Measurements from ENCODE around the gene AP2M1.
"Not testable (repeated sequence)": the region's sequence is repeated elsewhere in the genome, so short reads cannot be mapped to it uniquely, and the experiment has no call there.

Gene AP2M1

GRCh38 chr3:184158404-184158803 is 16.3 kb upstream of the AP2M1 start:
- no peak for DNase-seq

- no peak for DNase-seq
These were observed 14.2 kb upstream of the AP2M1 start for GRCh38 chr3:184160456-184160855.

GRCh38 chr3:184162571-184163070 is 12.0 kb upstream of the AP2M1 start:
- not testable (repeated sequence) for DNase-seq

GRCh38 chr3:184164648-184165330 is 9.9 kb upstream of the AP2M1 start:
- DNase-seq = no peak

- no peak for DNase-seq
These were observed 9.1 kb upstream of the AP2M1 start for GRCh38 chr3:184165543-184165942.

- no peak for DNase-seq
These were observed 8.0 kb upstream of the AP2M1 start for GRCh38 chr3:184166671-184167070.

- no peak for DNase-seq
These were observed 6.9 kb upstream of the AP2M1 start for GRCh38 chr3:184167786-184168185.

GRCh38 chr3:184168363-184169120 is 6.1 kb upstream of the AP2M1 start:
- no peak for DNase-seq

GRCh38 chr3:184169896-184170875 is 4.5 kb upstream of the AP2M1 start:
- no peak for DNase-seq

- no peak for DNase-seq
These were observed 3.1 kb upstream of the AP2M1 start for GRCh38 chr3:184171562-184171961.

GRCh38 chr3:184172681-184173373 is 1.8 kb upstream of the AP2M1 start:
- DNase-seq = no peak

GRCh38 chr3:184173374-184173722 is 1.3 kb upstream of the AP2M1 start:
- DNase-seq = no peak

- DNase-seq = no peak
These were observed 390 bp upstream of the AP2M1 start for GRCh38 chr3:184174284-184174645.

GRCh38 chr3:184175506-184175905 is 851 bp downstream of the AP2M1 start:
- DNase-seq = no peak

GRCh38 chr3:184175981-184176376 is 1.3 kb downstream of the AP2M1 start:
- no peak for DNase-seq

- DNase-seq = peak in 1 of 2 donors; percentile 18
These were observed 2.0 kb downstream of the AP2M1 start for GRCh38 chr3:184176377-184177330.

GRCh38 chr3:184177331-184177731 is 2.7 kb downstream of the AP2M1 start:
- DNase-seq = no peak

GRCh38 chr3:184177767-184178306 is 3.2 kb downstream of the AP2M1 start:
- no peak for DNase-seq

- no peak for DNase-seq
These were observed 4.0 kb downstream of the AP2M1 start for GRCh38 chr3:184178521-184179138.

- no peak for DNase-seq
These were observed 5.5 kb downstream of the AP2M1 start for GRCh38 chr3:184180165-184180564.

- DNase-seq = no peak
These were observed 6.9 kb downstream of the AP2M1 start for GRCh38 chr3:184181596-184181995.
